HEK293 (cell line): ENCODE measurements around the gene ADAMTS2.

Experiments used
- CTCF ChIA-PET: fragments of 350-600 bp; formaldehyde crosslinking; extraction: SDS; loops from one replicate; lab custom pipeline; 2021; ENCODE audit warnings: antibody characterized with exemption; lab: Yijun Ruan, JAX
- POLR2A ChIA-PET: fragments of 300-600 bp; formaldehyde crosslinking; extraction: SDS; loops from one replicate; lab custom pipeline; 2020; ENCODE audit warnings: antibody characterized with exemption, inconsistent platforms; lab: Yijun Ruan, JAX
- H3K27ac ChIP-seq: fragments of 200-500 bp; sonication (Bioruptor generic); 2 replicates; pipeline ENCODE4 v1.5.1; 2014; ENCODE audit warnings: low read depth, low read length, control low read depth, inconsistent platforms; ENCODE audit errors: extremely low read depth
- H3K36me3 ChIP-seq, 2 experiments: fragments of 200-500 bp in 1 of 2; sonication (Bioruptor generic) in 1 of 2; 1 replicate in 1 of 2; 2 replicates in 1 of 2; pipeline ENCODE4 v1.5.1; 2014 to 2017; ENCODE audit warnings: inconsistent platforms in 2 of 2, low read length in 2 of 2; ENCODE audit not compliant: control insufficient read depth in 2 of 2, insufficient read depth in 1 of 2
- H3K4me1 ChIP-seq: fragments of 200-500 bp; sonication (Bioruptor generic); 2 replicates; pipeline ENCODE4 v1.5.1; 2014; ENCODE audit warnings: mild to moderate bottlenecking, low read length, inconsistent platforms; ENCODE audit not compliant: control insufficient read depth, insufficient read depth
- H3K4me3 ChIP-seq: 2 replicates; pipeline ENCODE4 v1.5.1; 2011; ENCODE audit warnings: low read depth, mild to moderate bottlenecking, control low read depth, low read length, moderate library complexity
- H3K9me3 ChIP-seq: fragments of 200-500 bp; sonication (Bioruptor generic); 2 replicates; pipeline ENCODE4 v1.5.1; 2014; ENCODE audit warnings: low read depth, low read length, inconsistent platforms; ENCODE audit not compliant: control insufficient read depth, insufficient read depth
- HOXA7 ChIP-seq: sonication (generic); formaldehyde crosslinking; IDR thresholded peaks from 2 replicates; pipeline ENCODE4 v1.8.1; 2022; ENCODE audit warnings: missing genetic modification reagents, borderline replicate concordance
- HOXC10 ChIP-seq: sonication (generic); formaldehyde crosslinking; IDR thresholded peaks from 2 replicates; pipeline ENCODE4 v1.8.1; 2023; ENCODE audit warnings: mild to moderate bottlenecking, missing genetic modification reagents
- RBAK ChIP-seq: fragments of 450-650 bp; formaldehyde crosslinking; IDR thresholded peaks from 2 replicates; pipeline ENCODE4 v1.5.1; 2016; ENCODE audit warnings: missing biosample characterization, missing genetic modification characterization
- ZBTB17 ChIP-seq: fragments of 450-650 bp; formaldehyde crosslinking; IDR thresholded peaks from 2 replicates; pipeline ENCODE4 v1.5.1; 2016; ENCODE audit warnings: missing biosample characterization, missing genetic modification characterization
- ZFP69B ChIP-seq: fragments of 450-650 bp; formaldehyde crosslinking; IDR thresholded peaks from 2 replicates; pipeline ENCODE4 v1.5.1; 2016; ENCODE audit warnings: missing biosample characterization, missing genetic modification characterization
- ZNF138 ChIP-seq: fragments of 450-650 bp; formaldehyde crosslinking; IDR thresholded peaks from 2 replicates; pipeline ENCODE4 v1.5.1; 2016; ENCODE audit warnings: missing biosample characterization, missing genetic modification characterization, borderline replicate concordance
- ZNF140 ChIP-seq: fragments of 450-650 bp; formaldehyde crosslinking; IDR thresholded peaks from 2 replicates; pipeline ENCODE4 v1.5.1; 2016; ENCODE audit warnings: missing biosample characterization, missing genetic modification characterization
- ZNF174 ChIP-seq: fragments of 450-650 bp; formaldehyde crosslinking; IDR thresholded peaks from 2 replicates; pipeline ENCODE4 v1.5.0; 2017; ENCODE audit warnings: missing biosample characterization, mild to moderate bottlenecking, missing genetic modification characterization
- ZNF366 ChIP-seq: fragments of 450-650 bp; formaldehyde crosslinking; conservative IDR thresholded peaks from 2 replicates; pipeline ENCODE4 v1.5.1; 2016; ENCODE audit warnings: missing biosample characterization, missing genetic modification characterization
- ZNF768 ChIP-seq: fragments of 450-650 bp; formaldehyde crosslinking; IDR thresholded peaks from 2 replicates; pipeline ENCODE4 v1.5.1; 2018; ENCODE audit warnings: missing biosample characterization, mild to moderate bottlenecking, missing genetic modification characterization
- TF ChIP-seq, protein P1 (sequence below): fragments of 450-650 bp; formaldehyde crosslinking; IDR thresholded peaks from 2 replicates; pipeline ENCODE4 v1.5.1; 2017; ENCODE audit warnings: missing biosample characterization, missing genetic modification characterization
- TF ChIP-seq, protein P2 (sequence below): fragments of 450-650 bp; formaldehyde crosslinking; IDR thresholded peaks from 2 replicates; pipeline ENCODE4 v1.5.1; 2016; ENCODE audit warnings: missing biosample characterization, missing genetic modification characterization
- TF ChIP-seq, protein P3 (sequence below): fragments of 450-650 bp; formaldehyde crosslinking; IDR thresholded peaks from 2 replicates; pipeline ENCODE4 v1.5.1; 2016; ENCODE audit warnings: missing biosample characterization, missing genetic modification characterization
- TF ChIP-seq, protein P4 (sequence below): fragments of 450-650 bp; formaldehyde crosslinking; IDR thresholded peaks from 2 replicates; pipeline ENCODE4; 2016; ENCODE audit warnings: missing biosample characterization, missing genetic modification characterization
- TF ChIP-seq, protein P5 (sequence below): IDR thresholded peaks from 2 replicates; pipeline ENCODE4 v1.6.1; 2011; ENCODE audit warnings: mild to moderate bottlenecking, low read depth, low read length, borderline replicate concordance
- TF ChIP-seq, protein P6 (sequence below): fragments of 450-650 bp; formaldehyde crosslinking; conservative IDR thresholded peaks from 2 replicates; pipeline ENCODE4 v1.5.1; 2016; ENCODE audit warnings: low read depth, missing biosample characterization, missing genetic modification characterization
- TF ChIP-seq, protein P7 (sequence below): fragments of 450-650 bp; formaldehyde crosslinking; IDR thresholded peaks from 2 replicates; pipeline ENCODE4 v1.5.1; 2016; ENCODE audit warnings: missing biosample characterization, missing genetic modification characterization

The ADAMTS2 gene

DNA sequence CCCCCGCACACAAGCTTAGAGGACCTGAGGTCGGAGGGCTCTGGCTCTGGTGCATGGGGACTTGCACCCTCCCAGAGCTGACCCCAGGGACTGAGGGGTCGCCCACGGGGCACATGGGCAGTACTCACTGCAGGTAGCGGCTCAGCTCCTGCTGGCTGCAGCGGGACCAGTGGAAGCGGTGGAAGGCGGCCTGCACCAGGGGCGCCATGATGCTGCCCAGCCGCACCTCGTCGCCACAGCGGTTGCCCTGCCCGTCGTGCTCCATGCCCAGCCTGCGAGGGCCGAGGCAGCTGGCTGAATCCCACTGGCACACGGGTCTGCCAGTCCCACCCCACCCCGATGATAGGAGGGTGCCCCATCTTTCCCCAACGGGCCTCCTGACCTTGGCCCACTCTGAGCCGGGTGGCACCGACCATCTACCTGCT lies 191.3 kb downstream of the ADAMTS2 start:
- Histone ChIP-seq H3K27ac (no peak overlapping the region), H3K9me3 (no peaks in the 10 kb centered on the region), H3K4me3 (no peak overlapping the region), H3K4me1 (no peaks in the 10 kb centered on the region), H3K36me3 (no peaks in the 10 kb centered on the region)
- no peak for TF ChIP-seq ZNF138 (tag by site-specific recombination)
- TF ChIP-seq, protein P1, sequence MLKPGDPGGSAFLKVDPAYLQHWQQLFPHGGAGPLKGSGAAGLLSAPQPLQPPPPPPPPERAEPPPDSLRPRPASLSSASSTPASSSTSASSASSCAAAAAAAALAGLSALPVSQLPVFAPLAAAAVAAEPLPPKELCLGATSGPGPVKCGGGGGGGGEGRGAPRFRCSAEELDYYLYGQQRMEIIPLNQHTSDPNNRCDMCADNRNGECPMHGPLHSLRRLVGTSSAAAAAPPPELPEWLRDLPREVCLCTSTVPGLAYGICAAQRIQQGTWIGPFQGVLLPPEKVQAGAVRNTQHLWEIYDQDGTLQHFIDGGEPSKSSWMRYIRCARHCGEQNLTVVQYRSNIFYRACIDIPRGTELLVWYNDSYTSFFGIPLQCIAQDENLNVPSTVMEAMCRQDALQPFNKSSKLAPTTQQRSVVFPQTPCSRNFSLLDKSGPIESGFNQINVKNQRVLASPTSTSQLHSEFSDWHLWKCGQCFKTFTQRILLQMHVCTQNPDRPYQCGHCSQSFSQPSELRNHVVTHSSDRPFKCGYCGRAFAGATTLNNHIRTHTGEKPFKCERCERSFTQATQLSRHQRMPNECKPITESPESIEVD = no peak
- TF ChIP-seq, protein P2, sequence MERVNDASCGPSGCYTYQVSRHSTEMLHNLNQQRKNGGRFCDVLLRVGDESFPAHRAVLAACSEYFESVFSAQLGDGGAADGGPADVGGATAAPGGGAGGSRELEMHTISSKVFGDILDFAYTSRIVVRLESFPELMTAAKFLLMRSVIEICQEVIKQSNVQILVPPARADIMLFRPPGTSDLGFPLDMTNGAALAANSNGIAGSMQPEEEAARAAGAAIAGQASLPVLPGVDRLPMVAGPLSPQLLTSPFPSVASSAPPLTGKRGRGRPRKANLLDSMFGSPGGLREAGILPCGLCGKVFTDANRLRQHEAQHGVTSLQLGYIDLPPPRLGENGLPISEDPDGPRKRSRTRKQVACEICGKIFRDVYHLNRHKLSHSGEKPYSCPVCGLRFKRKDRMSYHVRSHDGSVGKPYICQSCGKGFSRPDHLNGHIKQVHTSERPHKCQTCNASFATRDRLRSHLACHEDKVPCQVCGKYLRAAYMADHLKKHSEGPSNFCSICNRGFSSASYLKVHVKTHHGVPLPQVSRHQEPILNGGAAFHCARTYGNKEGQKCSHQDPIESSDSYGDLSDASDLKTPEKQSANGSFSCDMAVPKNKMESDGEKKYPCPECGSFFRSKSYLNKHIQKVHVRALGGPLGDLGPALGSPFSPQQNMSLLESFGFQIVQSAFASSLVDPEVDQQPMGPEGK (tag by site-specific recombination) = no peak
- no peak for TF ChIP-seq ZNF366
- TF ChIP-seq ZFP69B = no peak
- TF ChIP-seq, protein P3, sequence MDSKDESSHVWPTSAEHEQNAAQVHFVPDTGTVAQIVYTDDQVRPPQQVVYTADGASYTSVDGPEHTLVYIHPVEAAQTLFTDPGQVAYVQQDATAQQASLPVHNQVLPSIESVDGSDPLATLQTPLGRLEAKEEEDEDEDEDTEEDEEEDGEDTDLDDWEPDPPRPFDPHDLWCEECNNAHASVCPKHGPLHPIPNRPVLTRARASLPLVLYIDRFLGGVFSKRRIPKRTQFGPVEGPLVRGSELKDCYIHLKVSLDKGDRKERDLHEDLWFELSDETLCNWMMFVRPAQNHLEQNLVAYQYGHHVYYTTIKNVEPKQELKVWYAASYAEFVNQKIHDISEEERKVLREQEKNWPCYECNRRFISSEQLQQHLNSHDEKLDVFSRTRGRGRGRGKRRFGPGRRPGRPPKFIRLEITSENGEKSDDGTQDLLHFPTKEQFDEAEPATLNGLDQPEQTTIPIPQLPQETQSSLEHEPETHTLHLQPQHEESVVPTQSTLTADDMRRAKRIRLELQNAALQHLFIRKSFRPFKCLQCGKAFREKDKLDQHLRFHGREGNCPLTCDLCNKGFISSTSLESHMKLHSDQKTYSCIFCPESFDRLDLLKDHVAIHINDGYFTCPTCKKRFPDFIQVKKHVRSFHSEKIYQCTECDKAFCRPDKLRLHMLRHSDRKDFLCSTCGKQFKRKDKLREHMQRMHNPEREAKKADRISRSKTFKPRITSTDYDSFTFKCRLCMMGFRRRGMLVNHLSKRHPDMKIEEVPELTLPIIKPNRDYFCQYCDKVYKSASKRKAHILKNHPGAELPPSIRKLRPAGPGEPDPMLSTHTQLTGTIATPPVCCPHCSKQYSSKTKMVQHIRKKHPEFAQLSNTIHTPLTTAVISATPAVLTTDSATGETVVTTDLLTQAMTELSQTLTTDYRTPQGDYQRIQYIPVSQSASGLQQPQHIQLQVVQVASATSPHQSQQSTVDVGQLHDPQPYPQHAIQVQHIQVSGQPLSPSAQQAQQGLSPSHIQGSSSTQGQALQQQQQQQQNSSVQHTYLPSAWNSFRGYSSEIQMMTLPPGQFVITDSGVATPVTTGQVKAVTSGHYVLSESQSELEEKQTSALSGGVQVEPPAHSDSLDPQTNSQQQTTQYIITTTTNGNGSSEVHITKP = no peak
- TF ChIP-seq, protein P4, sequence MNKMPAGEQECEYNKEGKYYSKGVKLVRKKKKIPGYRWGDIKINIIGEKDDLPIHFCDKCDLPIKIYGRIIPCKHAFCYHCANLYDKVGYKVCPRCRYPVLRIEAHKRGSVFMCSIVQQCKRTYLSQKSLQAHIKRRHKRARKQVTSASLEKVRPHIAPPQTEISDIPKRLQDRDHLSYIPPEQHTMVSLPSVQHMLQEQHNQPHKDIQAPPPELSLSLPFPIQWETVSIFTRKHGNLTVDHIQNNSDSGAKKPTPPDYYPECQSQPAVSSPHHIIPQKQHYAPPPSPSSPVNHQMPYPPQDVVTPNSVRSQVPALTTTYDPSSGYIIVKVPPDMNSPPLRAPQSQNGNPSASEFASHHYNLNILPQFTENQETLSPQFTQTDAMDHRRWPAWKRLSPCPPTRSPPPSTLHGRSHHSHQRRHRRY = no peak
- TF ChIP-seq ZBTB17 (tag by site-specific recombination) = no peak
- no peak for TF ChIP-seq ZNF140 (tag by site-specific recombination)
- TF ChIP-seq, protein P5, sequence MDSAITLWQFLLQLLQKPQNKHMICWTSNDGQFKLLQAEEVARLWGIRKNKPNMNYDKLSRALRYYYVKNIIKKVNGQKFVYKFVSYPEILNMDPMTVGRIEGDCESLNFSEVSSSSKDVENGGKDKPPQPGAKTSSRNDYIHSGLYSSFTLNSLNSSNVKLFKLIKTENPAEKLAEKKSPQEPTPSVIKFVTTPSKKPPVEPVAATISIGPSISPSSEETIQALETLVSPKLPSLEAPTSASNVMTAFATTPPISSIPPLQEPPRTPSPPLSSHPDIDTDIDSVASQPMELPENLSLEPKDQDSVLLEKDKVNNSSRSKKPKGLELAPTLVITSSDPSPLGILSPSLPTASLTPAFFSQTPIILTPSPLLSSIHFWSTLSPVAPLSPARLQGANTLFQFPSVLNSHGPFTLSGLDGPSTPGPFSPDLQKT = no peak
- POLR2A ChIA-PET = no interaction called here
- CTCF ChIA-PET = no interaction called here

DNA sequence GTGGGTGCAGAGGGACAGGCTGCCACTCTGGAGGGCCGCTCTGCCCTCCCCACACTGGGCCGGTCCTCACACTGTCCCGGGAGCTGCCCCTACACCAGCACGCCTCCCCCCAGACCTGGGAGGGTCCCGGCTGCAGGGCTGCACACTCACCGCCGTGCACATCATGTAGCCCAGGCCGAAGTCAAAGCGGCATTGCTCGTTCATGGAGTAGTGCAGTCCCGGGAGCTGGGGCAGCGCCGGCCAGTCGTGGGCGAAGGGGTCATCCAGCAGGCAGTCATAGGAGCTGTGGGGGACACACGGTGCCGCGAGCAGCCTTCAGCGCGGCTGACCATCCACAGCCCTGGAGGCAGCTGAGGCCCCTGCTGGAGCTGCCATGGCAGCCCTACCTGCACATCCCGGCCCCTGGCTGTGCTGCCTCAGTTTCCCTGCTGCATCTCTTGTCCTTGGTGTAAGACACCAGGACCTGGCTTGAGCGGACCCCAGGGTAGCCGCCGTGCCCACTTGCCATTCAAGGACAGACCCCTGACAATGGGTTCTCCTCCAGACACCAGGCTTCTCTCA lies 191.8 kb downstream of the ADAMTS2 start:
- ChIA-PET CTCF (no interaction called here), POLR2A (no interaction called here)
- H3K4me1 ChIP-seq = no peaks in the 10 kb centered on the region
- H3K9me3 ChIP-seq = no peaks in the 10 kb centered on the region
- no peaks in the 10 kb centered on the region for H3K36me3 ChIP-seq
- no peak overlapping the region for H3K27ac ChIP-seq
- no peak overlapping the region for H3K4me3 ChIP-seq
- TF ChIP-seq RBAK (tag by site-specific recombination) (no peak), HOXA7 (CRISPR knock-in tag) (no peak), ZNF174 (tag by site-specific recombination) (no peak), ZNF768 (tag by site-specific recombination) (no peak), HOXC10 (CRISPR knock-in tag) (no peak)
- TF ChIP-seq, protein P6, sequence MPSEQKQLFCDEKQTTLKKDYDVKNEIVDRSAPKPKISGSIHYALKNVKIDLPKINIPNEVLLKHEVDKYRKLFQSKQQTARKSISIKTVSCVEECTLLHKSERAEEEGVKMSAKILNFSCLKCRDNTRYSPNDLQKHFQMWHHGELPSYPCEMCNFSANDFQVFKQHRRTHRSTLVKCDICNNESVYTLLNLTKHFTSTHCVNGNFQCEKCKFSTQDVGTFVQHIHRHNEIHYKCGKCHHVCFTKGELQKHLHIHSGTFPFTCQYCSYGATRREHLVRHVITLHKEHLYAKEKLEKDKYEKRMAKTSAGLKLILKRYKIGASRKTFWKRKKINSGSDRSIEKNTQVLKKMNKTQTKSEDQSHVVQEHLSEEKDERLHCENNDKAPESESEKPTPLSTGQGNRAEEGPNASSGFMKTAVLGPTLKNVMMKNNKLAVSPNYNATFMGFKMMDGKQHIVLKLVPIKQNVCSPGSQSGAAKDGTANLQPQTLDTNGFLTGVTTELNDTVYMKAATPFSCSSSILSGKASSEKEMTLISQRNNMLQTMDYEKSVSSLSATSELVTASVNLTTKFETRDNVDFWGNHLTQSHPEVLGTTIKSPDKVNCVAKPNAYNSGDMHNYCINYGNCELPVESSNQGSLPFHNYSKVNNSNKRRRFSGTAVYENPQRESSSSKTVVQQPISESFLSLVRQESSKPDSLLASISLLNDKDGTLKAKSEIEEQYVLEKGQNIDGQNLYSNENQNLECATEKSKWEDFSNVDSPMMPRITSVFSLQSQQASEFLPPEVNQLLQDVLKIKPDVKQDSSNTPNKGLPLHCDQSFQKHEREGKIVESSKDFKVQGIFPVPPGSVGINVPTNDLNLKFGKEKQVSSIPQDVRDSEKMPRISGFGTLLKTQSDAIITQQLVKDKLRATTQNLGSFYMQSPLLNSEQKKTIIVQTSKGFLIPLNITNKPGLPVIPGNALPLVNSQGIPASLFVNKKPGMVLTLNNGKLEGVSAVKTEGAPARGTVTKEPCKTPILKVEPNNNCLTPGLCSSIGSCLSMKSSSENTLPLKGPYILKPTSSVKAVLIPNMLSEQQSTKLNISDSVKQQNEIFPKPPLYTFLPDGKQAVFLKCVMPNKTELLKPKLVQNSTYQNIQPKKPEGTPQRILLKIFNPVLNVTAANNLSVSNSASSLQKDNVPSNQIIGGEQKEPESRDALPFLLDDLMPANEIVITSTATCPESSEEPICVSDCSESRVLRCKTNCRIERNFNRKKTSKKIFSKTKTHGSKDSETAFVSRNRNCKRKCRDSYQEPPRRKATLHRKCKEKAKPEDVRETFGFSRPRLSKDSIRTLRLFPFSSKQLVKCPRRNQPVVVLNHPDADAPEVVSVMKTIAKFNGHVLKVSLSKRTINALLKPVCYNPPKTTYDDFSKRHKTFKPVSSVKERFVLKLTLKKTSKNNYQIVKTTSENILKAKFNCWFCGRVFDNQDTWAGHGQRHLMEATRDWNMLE = no peak
- TF ChIP-seq, protein P7, sequence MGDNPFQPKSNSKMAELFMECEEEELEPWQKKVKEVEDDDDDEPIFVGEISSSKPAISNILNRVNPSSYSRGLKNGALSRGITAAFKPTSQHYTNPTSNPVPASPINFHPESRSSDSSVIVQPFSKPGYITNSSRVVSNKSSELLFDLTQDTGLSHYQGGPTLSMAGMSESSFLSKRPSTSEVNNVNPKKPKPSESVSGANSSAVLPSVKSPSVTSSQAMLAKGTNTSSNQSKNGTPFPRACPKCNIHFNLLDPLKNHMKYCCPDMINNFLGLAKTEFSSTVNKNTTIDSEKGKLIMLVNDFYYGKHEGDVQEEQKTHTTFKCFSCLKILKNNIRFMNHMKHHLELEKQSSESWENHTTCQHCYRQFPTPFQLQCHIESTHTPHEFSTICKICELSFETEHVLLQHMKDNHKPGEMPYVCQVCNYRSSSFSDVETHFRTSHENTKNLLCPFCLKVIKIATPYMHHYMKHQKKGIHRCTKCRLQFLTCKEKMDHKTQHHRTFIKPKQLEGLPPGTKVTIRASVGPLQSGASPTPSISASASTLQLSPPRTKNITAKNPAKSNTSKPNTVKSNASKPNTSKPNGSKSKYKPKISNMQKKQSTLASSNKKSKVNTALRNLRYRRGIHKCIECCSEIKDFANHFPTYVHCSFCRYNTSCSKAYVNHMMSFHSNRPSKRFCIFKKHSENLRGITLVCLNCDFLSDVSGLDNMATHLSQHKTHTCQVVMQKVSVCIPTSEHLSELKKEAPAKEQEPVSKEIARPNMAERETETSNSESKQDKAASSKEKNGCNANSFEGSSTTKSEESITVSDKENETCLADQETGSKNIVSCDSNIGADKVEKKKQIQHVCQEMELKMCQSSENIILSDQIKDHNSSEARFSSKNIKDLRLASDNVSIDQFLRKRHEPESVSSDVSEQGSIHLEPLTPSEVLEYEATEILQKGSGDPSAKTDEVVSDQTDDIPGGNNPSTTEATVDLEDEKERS (tag by site-specific recombination) = no peak
